Measurements from ENCODE around the gene MTFP1. TPM values are rescaled to one million over a fixed set of nuclear protein-coding genes. Genes with fewer than 3 reads are reported as not detected.

The MTFP1 gene
- total and polyA plus RNA-seq, 9 of the 15 experiments (the other 6 are each of a cell fraction or from before 2014, with no cell fraction given), result 10.7 to 52.0 (median 30.1) TPM

GRCh38 chr22:30397656-30398635, 27.6 kb upstream of the MTFP1 start (continued):
- TF ChIP-seq MYNN (IDR thresholded peaks at IDR 0.05), result no peak
- no peak for TF ChIP-seq MYNN (CRISPR knock-in tag; IDR thresholded peaks at IDR 0.05)
- TF ChIP-seq ZNF551 (CRISPR knock-in tag; IDR thresholded peaks at IDR 0.05), result no peak
- no peak for TF ChIP-seq PKNOX1 (IDR thresholded peaks at IDR 0.05)

GRCh38 chr22:30398685-30399680, 26.6 kb upstream of the MTFP1 start:
- H3K4me1 ChIP-seq (replicated peaks in 1 of 2; ENCODE audit: control insufficient read depth in 2 of 2, insufficient read depth in 2 of 2, low read length in 2 of 2), result peaks cover 9 to 31% of the 10 kb centered on the region in 2 experiments; a peak in 4 of 5 replicates
- no peak overlapping the region for H3K9ac ChIP-seq (ENCODE audit: insufficient read depth in 1 of 2, low read depth in 2 of 2, low read length in 2 of 2)
- BruUV-seq (replicated peaks), result no TSS peak
- no peaks in the 10 kb centered on the region for H3K9me3 ChIP-seq (replicated peaks; ENCODE audit: control insufficient read depth, insufficient read depth, low read depth, low read length)
- WGBS (ENCODE audit: insufficient coverage, low coverage, missing lambda C conversion rate), result 59% methylated on average over 15 of the region's 25 CpGs
- 0 out of 2 replicates have a peak, but pooled peaks cover 7% of the 10 kb centered on the region for H4K20me1 ChIP-seq (replicated peaks; ENCODE audit: control insufficient read depth, insufficient read depth, low read length)
- intact Hi-C loops (cut with micrococcal nuclease) (no loop called here), in situ Hi-C loops (cut with MboI) (loop anchor here (10.0 to 25.0 kb wide), 2 partner anchors 287 to 356 kb away; no protein-coding TSS in a partner anchor)
- POLR2A ChIA-PET, result interaction anchor here (0.7 to 0.9 kb wide), 2 partner anchors 34 to 91 kb away, joined by 3 to 4 read pairs; no protein-coding TSS in a partner anchor
- CTCF ChIA-PET (ENCODE audit: low intra/inter-chr PET ratio), result no interaction called here
- H3K9me1 ChIP-seq (ENCODE audit: control insufficient read depth, insufficient read depth, low read length), result no peaks in the 10 kb centered on the region
- no peak overlapping the region for H3K4me3 ChIP-seq
- H3K27me3 ChIP-seq (ENCODE audit: control insufficient read depth in 2 of 2, insufficient read depth in 2 of 2, low read length in 2 of 2), result no peaks in the 10 kb centered on the region
- H3K4me2 ChIP-seq (ENCODE audit: insufficient read depth, low read length), result no peak overlapping the region
- FAIRE-seq (no peak), ATAC-seq (no peak), DNase-seq (ENCODE audit: extremely low read depth in 1 of 4, low spot score in 3 of 4) (no peak)
- no peak overlapping the region for H2AFZ ChIP-seq (ENCODE audit: low read depth, low read length)
- peak; percentile 13 to 34; a peak in 1 of 4 replicates for TF ChIP-seq KDM1A (IDR thresholded peaks at IDR 0.05)
- TF ChIP-seq ZBTB1 (CRISPR knock-in tag; IDR thresholded peaks at IDR 0.05; ENCODE audit: borderline replicate concordance, low read depth), result no peak
- peak; percentile 46 for TF ChIP-seq RBM25 (IDR thresholded peaks at IDR 0.05; ENCODE audit: low read depth, low read length, severe bottlenecking)
- no peak for TF ChIP-seq ZZZ3 (IDR thresholded peaks at IDR 0.05)
- no peak for TF ChIP-seq MAFF (IDR thresholded peaks at IDR 0.05; ENCODE audit: low read length)
- peak; percentile 70 for TF ChIP-seq BCOR (IDR thresholded peaks at IDR 0.05)
- TF ChIP-seq CBFA2T3 (IDR thresholded peaks at IDR 0.05), result 0 out of 2 replicates have a peak, but pooled peaks have one; percentile 14
- H3K36me3 ChIP-seq (ENCODE audit: control insufficient read depth, insufficient read depth, low read length), result no peaks in the 10 kb centered on the region
- no peak overlapping the region for H3K27ac ChIP-seq (ENCODE audit: extremely low read depth, low read depth, low read length)
- no peaks in the 10 kb centered on the region for H3K79me2 ChIP-seq (ENCODE audit: control insufficient read depth, insufficient read depth, low read length)
